Caco-2 (cell line): ENCODE data around the gene USP10. TPM values are rescaled to one million over a fixed set of nuclear protein-coding genes. Genes with fewer than 3 reads are reported as not detected.

Source experiments
- BruUV-seq: library from RNA; stranded (reverse); fragments of 400-500 nt; replicated peaks from 2 replicates; lab custom pipeline; 2021; lab: Mats Ljungman, UMichigan
- CTCF ChIA-PET: fragments of 300-600 bp; sonication (Branson Sonifier 250); formaldehyde crosslinking; loops from one replicate; lab custom pipeline; 2022; ENCODE audit warnings: antibody characterized with exemption; lab: Charles Lee
- POLR2A ChIA-PET: fragments of 300-600 bp; sonication (Branson Sonifier 250); formaldehyde crosslinking; loops from one replicate; lab custom pipeline; 2022; ENCODE audit warnings: antibody characterized with exemption; lab: Charles Lee
- DNase-seq, 2 experiments: peaks; one replicate each; pipeline versions ENCODE4 v3.0.0 to v3.0.0-alpha.2; 2020 to 2022
- H3K27me3 ChIP-seq: replicated peaks from 2 replicates; pipeline ENCODE4 v1.6.0; 2011; ENCODE audit warnings: low read length; ENCODE audit not compliant: control insufficient read depth, insufficient read depth
- H3K36me3 ChIP-seq: 2 replicates; pipeline ENCODE4 v1.5.1; 2011; ENCODE audit warnings: low read length; ENCODE audit not compliant: control insufficient read depth, insufficient read depth
- H3K4me1 ChIP-seq: fragments of 250-450 bp; sonication (Bioruptor Pico); 2 replicates; pipeline ENCODE4 v1.5.1; 2020; ENCODE audit warnings: mild to moderate bottlenecking
- H3K4me3 ChIP-seq: 2 replicates; pipeline ENCODE4 v1.5.1; 2011; ENCODE audit warnings: low read depth, mild to moderate bottlenecking, control low read depth, low read length
- H3K9me3 ChIP-seq: fragments of 250-450 bp; sonication (Bioruptor Pico); 2 replicates; pipeline ENCODE4 v1.5.1; 2020; ENCODE audit warnings: mild to moderate bottlenecking, moderate library complexity
- H3K27ac Mint-ChIP-seq: one replicate; pipeline ENCODE4 v1.8.0; 2022; ENCODE audit warnings: mixed read lengths; ENCODE audit not compliant: unreplicated experiment
- H3K27me3 Mint-ChIP-seq: one replicate; pipeline ENCODE4 v1.8.0; 2022; ENCODE audit warnings: mixed read lengths; ENCODE audit not compliant: insufficient read depth, unreplicated experiment
- H3K36me3 Mint-ChIP-seq: one replicate; pipeline ENCODE4 v1.8.0; 2022; ENCODE audit warnings: mild to moderate bottlenecking, mixed read lengths; ENCODE audit not compliant: insufficient read depth, unreplicated experiment
- H3K4me1 Mint-ChIP-seq: one replicate; pipeline ENCODE4 v1.8.0; 2022; ENCODE audit warnings: low read depth, mixed read lengths; ENCODE audit not compliant: unreplicated experiment
- H3K4me3 Mint-ChIP-seq: one replicate; pipeline ENCODE4 v1.8.0; 2022; ENCODE audit warnings: mild to moderate bottlenecking, moderate library complexity, mixed read lengths; ENCODE audit not compliant: unreplicated experiment
- H3K9me3 Mint-ChIP-seq: one replicate; pipeline ENCODE4 v1.8.0; 2022; ENCODE audit warnings: mixed read lengths; ENCODE audit not compliant: unreplicated experiment
- intact Hi-C: fragments of 100-400 bp; cut with micrococcal nuclease; formaldehyde crosslinking; loops from one replicate; pipeline ENCODE4 v1.10.0; 2022; ENCODE audit not compliant: unreplicated experiment
- total RNA-seq: library from RNA; stranded (reverse); gene quantifications from 2 replicates; pipeline ENCODE4 v1.2.3, GENCODE V29; 2022
- TF ChIP-seq, protein P1 (sequence below), 2 experiments: fragments of 200-600 bp in 1 of 2; IDR thresholded peaks; 1 replicate in 1 of 2; 2 replicates in 1 of 2; pipeline versions ENCODE4 v1.5.1 to v1.8.0; 2011 to 2022; ENCODE audit warnings: antibody characterized with exemption in 1 of 2, control low read depth in 1 of 2, inconsistent platforms in 1 of 2, low read depth in 1 of 2, low read length in 1 of 2, mild to moderate bottlenecking in 1 of 2, moderate library complexity in 1 of 2; ENCODE audit not compliant: insufficient read depth in 1 of 2, severe bottlenecking in 1 of 2, unreplicated experiment in 1 of 2

USP10 gene
- total RNA-seq, 1 experiment from 2014 or later, result 147 TPM

DNA sequence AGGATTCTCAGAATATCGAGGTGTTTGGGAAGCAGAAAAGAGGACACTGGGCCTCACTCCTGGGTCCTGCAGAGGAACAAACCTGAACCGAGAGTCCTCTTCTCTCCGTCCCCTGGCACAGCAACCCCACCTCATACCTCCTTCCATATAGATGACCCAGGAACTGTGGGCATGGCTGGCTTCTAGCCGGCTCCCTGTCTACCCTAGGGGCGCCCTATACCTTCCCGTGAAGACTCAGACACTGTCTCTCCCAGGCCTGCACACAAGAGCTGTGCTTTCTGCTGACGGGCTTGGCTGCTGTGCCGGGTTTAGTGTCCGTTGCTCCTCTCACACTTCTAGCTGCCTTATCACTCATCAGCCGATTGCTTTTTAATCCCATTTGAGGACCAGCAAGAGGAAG lies 73.5 kb downstream of the USP10 start:
- no peaks in the 10 kb centered on the region for H3K9me3 Mint-ChIP-seq
- no peaks in the 10 kb centered on the region for H3K27me3 Mint-ChIP-seq
- TF ChIP-seq, protein P1, sequence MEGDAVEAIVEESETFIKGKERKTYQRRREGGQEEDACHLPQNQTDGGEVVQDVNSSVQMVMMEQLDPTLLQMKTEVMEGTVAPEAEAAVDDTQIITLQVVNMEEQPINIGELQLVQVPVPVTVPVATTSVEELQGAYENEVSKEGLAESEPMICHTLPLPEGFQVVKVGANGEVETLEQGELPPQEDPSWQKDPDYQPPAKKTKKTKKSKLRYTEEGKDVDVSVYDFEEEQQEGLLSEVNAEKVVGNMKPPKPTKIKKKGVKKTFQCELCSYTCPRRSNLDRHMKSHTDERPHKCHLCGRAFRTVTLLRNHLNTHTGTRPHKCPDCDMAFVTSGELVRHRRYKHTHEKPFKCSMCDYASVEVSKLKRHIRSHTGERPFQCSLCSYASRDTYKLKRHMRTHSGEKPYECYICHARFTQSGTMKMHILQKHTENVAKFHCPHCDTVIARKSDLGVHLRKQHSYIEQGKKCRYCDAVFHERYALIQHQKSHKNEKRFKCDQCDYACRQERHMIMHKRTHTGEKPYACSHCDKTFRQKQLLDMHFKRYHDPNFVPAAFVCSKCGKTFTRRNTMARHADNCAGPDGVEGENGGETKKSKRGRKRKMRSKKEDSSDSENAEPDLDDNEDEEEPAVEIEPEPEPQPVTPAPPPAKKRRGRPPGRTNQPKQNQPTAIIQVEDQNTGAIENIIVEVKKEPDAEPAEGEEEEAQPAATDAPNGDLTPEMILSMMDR (IDR thresholded peaks at IDR 0.05; ENCODE audit: insufficient read depth in 1 of 2, low read depth in 1 of 2, low read length in 1 of 2, severe bottlenecking in 1 of 2, unreplicated experiment in 1 of 2), result no peak
- H3K4me1 Mint-ChIP-seq, result no peaks in the 10 kb centered on the region
- H3K4me3 ChIP-seq, result no peak overlapping the region
- no peaks in the 10 kb centered on the region for H3K27me3 ChIP-seq
- no peaks in the 10 kb centered on the region for H3K9me3 ChIP-seq
- H3K36me3 ChIP-seq, result peaks cover 6% of the 10 kb centered on the region
- intact Hi-C loops, result no loop called here
- H3K4me1 ChIP-seq, result no peaks in the 10 kb centered on the region
- peaks cover 84% of the 10 kb centered on the region for H3K36me3 Mint-ChIP-seq
- H3K4me3 Mint-ChIP-seq, result no peak overlapping the region
- no peak overlapping the region for H3K27ac Mint-ChIP-seq
- CTCF ChIA-PET, result no interaction called here
- POLR2A ChIA-PET, result no interaction called here
- DNase-seq, result no peak
- no TSS peak for BruUV-seq

- no TSS peak for BruUV-seq
- Histone ChIP-seq H3K27me3 (no peaks in the 10 kb centered on the region), H3K4me3 (no peak overlapping the region), H3K4me1 (no peaks in the 10 kb centered on the region), H3K9me3 (no peaks in the 10 kb centered on the region), H3K36me3 (peaks cover 2% of the 10 kb centered on the region; the same call in 1 of the 2 replicates)
- no peak for DNase-seq
- TF ChIP-seq, protein P1 (IDR thresholded peaks at IDR 0.05; ENCODE audit: insufficient read depth in 1 of 2, low read depth in 1 of 2, low read length in 1 of 2, severe bottlenecking in 1 of 2, unreplicated experiment in 1 of 2), result no peak
- POLR2A ChIA-PET, result no interaction called here
- H3K27me3 Mint-ChIP-seq, result no peaks in the 10 kb centered on the region
- intact Hi-C loops, result no loop called here
- no peak overlapping the region for H3K27ac Mint-ChIP-seq
- no peak overlapping the region for H3K4me3 Mint-ChIP-seq
- CTCF ChIA-PET, result no interaction called here
- peaks cover 84% of the 10 kb centered on the region for H3K36me3 Mint-ChIP-seq
- no peaks in the 10 kb centered on the region for H3K4me1 Mint-ChIP-seq
- no peaks in the 10 kb centered on the region for H3K9me3 Mint-ChIP-seq
Observed at GRCh38 chr16:84774810-84775209, 75.0 kb downstream of the USP10 start.

GRCh38 chr16:84775262-84775810 lies 75.5 kb downstream of the USP10 start:
- H3K4me3 ChIP-seq, result no peak overlapping the region
- POLR2A ChIA-PET, result no interaction called here
- no peak for DNase-seq
- H3K27me3 ChIP-seq, result no peaks in the 10 kb centered on the region
- Mint-ChIP-seq H3K27me3 (no peaks in the 10 kb centered on the region), H3K9me3 (no peaks in the 10 kb centered on the region), H3K36me3 (peaks cover 84% of the 10 kb centered on the region), H3K4me3 (no peak overlapping the region), H3K4me1 (no peaks in the 10 kb centered on the region), H3K27ac (no peak overlapping the region)
- CTCF ChIA-PET, result no interaction called here
- H3K4me1 ChIP-seq, result no peaks in the 10 kb centered on the region
- no TSS peak for BruUV-seq
- 0 out of 2 replicates have a peak, but pooled peaks cover 2% of the 10 kb centered on the region for H3K36me3 ChIP-seq
- TF ChIP-seq, protein P1 (IDR thresholded peaks at IDR 0.05; ENCODE audit: insufficient read depth in 1 of 2, low read depth in 1 of 2, low read length in 1 of 2, severe bottlenecking in 1 of 2, unreplicated experiment in 1 of 2), result no peak
- intact Hi-C loops, result no loop called here
- no peaks in the 10 kb centered on the region for H3K9me3 ChIP-seq
